DOHH2 (cell line): ENCODE measurements around the gene PCBP3.

ENCODE experiments used
- CTCF ChIP-seq: fragments of 200-600 bp; sonication (generic); IDR thresholded peaks from one replicate; pipeline ENCODE4 v1.5.1; 2014; ENCODE audit warnings: antibody characterized with exemption, mild to moderate bottlenecking, low read depth, low read length; ENCODE audit not compliant: poor library complexity, severe bottlenecking
- EZH2phosphoT487 ChIP-seq: fragments of 200-600 bp; sonication (generic); IDR thresholded peaks from 2 replicates; pipeline ENCODE4 v1.6.1; 2017; ENCODE audit warnings: borderline replicate concordance, mild to moderate bottlenecking, antibody characterized with exemption, low read length, moderate library complexity, mixed read lengths

GRCh38 chr21:45778686-45779085 lies 135.2 kb downstream of the PCBP3 start:
- TF ChIP-seq CTCF = no peak
- TF ChIP-seq EZH2phosphoT487 = no peak
